ENCODE measurements around the gene RCSD1.

Gene RCSD1

DNA sequence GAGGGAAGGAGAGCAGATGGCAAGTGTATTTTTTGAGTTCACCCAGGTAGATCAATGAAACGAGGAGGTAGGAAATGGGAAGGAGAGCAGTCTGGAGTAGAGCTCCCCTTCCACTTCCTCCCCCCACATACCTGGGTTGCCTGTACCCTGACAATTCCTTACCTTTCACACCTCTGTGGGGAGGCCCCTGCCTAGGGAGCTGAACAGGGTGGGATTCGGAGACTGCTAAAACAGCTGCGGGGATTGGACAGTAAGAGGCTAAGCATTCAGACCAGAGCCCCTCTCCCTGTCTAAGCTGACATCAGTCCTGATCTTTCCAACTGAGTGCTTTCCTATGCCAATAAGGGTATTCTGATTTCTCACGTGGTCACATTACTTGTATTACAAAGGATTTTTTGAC, 14.5 kb downstream of the RCSD1 start:
- DNase-seq = no peak

DNA sequence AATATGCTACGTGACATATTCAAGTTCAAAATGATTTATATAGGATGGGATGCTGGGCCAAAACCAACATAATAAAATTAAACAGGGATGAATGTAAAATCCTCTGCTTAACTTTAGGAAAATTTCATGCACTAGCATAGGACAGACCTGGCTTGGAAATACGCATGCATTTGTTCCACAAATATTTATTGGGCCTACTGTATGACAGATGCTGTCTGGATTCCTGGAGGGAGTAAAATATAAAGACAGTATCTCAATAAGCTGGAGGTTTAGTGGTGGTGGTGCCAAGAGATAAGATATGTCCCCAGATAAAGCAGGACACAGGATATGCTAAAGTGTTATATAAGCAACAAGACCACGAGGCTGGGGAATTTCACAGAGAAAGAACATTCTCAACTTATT, 15.1 kb downstream of the RCSD1 start:
- DNase-seq = no peak

DNA sequence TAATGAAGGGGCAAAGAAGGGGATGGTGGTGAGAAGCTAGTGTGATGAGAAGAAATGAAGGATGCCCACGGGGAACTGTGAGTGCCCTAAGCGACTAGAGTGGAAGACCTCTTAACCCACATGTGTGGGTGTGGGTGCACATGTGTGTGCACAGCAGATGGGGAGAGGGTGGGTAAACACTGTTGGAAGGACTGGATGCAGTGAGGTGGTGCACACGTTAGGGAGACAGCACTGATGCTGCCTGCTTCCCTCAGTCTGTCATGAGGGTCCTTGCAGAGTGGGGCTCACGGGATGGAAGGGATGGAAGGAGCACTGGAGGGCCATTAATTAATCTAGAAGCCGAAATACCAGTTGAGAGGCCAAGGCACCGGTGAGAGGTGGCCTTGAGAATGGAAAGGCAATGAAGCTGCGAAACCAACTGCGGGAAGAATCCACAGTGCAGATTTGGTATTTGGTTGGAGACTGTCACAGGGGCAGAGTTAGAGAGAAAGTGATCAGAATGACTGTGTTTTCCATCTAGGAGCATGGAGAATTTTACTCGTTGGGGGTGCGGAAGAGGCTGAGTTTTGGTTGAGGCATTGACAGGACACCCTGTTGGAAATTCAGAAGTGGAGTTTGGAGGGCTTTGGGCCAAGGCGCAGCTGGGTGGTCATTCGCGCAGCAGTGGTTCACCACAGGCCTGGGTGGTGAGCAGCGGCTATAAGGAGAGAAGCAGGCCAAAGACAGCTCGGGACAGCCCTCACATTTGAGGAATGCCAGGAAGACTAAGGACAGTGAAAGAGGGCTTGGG, 15.8 kb downstream of the RCSD1 start:
- no peak for DNase-seq

DNA sequence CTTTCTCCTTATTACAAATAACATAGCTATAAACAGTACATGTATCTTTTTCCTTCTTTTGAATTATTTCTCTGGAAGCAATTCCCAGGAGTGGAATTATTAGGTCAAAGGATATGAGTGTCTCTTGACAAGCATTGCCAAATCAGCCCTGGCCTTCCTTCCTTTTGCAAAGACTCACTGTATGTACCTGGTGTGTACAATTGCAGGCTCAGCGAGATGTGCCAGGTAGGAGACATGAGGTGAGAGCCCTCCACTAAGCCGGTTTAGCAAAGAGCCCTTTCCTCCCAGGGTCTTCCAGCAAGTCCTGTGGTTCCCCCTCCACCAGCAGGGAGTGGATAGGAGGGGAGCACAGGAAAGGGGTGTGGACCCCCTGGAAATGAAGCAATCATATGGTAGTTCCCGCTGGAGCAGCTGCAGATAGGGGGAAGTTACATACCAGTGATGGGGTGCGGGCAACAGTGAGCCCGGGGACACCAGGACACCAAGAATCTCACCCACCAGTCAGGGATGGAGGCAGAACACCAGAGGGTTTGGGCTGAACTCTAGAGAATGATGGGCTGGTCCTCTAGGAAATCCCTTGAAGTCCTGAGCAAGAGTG, 18.3 kb downstream of the RCSD1 start:
- DNase-seq = no peak

DNA sequence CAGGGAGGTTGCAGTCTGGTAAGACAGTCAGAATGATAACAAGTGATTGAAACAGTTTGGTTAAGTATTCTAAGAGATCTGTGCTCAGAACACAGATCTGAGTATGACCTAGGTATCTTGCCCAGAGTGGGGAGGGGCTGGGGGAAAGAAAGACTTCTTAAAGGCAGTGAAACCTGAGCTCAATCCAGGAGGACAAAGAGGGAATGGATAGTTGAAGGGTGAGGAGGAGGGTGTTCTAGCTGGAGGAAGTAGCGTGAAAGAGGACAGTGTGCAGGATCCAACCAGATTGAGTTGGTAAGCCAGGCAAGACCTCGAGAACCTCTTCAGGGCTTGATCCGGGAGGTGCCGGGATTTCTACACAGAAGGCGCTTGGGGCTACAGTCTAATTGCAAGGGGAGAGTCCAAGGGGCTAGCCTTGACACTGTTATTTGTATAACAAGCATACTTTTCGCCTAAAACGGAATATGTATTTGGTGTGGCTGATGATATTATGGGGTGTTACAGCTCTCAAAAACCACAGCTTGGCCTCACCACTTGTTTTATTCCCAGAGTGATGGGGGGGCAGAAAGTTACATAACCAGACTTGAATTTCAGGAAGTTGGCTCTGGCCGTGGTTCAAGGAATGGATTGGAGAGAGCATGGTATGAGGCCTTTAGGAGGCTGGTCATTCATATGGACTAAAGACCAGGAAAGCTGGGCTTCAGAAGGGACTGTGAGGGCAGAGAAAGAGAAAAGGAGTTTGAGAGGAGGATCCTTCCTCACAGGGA, 19.1 kb downstream of the RCSD1 start:
- DNase-seq = no peak

DNA sequence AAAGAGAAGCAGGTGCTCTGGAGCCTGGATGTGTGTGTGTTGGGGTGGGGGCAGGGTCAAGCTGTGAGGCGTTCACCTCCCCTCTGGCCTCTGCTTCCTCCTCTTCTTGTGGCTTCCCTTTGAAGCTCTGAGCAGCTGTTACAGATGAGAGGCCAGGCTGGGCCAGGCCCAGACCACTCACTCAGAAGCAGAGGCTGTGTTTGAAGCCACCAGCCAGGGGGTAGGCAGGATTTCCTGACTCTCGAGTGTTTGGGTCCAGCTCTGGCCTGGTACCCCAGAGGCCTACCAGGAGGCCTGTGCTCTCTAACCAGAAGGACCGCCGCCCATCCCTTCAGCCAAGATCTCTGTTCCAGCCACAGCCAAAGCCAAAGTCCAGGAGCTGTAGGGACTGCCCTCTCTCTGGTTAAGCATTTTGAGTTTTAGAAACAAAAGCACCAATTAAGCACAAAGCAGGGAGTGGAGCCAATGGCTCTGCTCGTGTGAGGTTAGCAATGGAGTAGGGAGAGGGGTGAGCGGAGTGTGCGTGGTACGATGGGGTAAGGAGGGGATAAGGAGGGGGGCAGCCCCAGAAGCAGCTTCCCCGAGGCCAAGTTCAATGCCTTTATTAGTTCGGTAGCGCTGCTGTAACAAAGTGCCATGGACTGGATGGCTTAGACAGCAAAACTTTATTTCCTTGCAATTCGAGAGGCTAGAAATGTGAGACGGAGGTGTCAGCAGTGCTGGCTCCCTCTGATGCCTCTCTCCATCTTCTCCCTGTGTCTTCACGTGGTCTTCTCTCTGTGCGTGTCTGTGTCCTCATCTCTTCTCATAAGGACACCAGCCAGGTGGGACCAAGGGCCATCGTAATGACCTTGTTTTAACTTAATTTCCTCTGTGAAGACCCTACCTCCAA, 20.5 kb downstream of the RCSD1 start:
- DNase-seq = no peak

DNA sequence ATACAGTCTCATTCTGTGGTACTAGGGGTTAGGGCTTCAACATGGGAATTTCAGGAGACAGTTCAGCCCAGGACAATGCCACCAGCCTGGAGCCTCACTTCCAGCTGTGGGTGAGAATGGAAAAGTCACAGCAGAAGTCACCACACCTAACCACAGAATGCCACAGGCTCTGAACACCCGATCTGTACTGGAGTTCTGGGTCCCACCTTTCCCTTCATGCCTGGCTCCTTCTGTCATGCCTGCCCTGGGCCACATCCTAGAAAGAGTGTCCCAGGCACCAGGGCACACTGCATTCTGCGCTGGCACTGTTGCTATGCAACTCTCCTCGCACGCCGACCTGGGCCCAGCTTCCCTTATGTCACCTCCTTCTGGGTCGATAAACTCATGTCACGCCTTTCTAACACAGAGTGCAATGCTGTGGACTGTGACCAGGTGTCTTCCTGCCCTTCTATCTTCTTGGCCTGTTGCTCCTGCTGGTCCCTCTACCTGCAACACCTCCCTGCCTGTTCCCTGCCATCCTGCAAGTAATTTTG, 21.2 kb downstream of the RCSD1 start:
- no peak for DNase-seq

DNA sequence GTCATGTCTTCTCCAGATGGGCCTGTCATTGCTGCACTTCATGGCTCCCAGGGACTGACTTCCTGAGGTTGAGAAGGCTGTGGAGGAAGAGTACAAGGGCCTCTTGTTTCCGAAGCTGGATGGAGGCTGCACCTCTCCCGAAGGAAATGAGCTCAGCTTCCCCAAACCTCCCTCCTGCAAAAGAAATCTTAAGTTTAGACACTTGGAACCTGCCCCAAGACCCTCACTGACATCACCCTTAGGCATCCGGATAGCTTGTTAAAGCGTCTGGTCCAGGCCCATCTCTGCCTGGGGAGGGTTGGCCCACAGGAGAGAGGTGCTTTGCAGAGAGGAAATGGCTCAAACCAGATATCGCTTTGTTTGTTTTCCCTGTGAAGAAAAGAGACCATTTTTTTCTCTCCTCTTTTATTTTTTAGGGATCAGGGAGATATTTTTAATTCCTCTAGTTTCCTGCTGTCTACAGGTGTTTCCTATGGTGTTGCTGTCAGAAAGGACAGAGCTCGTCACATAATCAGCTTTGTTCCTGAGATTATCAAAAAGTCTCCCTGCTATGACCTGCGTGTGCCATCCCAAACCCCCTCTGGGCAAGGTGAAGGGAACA, 25.0 kb downstream of the RCSD1 start:
- no peak for DNase-seq

DNA sequence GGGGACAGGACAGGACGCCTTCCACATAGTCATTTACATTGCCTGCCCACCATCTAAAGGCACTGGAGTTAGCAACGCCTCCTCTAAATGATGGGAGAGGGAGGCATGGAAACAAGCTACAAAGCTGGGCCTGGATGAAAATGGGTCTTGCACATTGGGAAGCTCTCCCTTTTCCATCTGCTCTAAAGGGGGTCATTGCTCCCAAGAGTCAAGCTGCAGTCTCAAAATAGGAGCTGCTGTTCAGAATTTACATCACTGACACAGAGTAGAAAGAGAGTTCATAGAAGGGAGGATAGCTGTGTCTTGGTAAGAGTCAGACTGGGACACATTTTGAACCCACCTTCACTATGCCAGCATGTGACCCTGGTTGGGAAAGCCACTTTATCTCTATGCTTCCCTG, 26.6 kb downstream of the RCSD1 start:
- no peak for DNase-seq

DNA sequence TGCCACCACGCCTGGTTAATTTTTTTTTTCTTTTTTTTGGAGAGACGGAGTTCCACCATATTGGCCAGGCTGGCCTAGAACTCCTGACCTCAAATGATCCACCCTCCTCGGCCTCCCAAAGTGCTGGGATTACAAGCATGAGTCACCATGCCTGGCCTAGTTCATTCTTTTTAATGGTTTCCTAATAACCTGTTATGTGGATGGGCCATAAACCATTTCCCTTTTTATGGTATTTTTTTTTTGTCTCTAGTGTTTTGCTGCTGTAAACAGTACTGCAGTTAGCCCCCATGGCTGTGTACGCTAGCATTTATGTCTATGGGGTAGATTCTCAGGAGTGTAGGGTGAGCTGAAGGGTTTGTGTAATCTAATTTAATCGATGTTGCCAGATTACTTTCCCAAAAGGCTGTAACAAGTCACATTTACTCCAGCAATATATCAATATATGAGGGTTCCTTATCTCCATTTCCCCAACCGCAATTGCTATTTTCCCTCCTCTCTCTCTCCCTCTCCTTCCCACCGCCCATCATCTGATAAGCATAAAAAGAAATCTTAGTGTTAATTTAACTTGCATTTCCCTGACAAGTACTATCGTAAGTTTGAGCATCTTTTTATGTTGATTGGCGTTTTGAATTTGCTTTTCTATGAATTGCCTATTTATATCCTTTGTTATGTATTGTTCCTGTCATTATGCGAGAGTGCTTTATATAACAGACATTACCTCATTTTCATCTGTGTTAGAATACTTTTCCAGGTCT, 28.7 kb downstream of the RCSD1 start:
- DNase-seq = no peak

DNA sequence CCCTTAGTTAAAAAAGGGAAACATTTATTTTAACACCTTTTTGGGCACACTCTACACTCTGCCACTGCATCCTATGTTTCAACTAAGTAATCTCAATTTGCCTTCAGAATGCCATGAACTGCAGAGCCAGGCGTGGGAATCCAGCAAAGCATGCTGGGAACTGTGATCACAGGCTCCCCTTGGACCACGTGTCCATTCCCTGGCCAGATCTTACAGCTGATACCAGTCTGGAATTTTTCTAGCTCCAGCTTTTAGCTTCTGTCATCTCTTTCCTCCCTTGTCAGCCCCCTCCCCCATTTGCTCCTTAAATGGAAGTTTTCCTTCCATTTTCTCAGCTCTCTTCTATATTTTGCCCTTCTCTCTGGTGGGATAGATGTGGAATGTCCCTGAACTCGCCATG, 29.4 kb downstream of the RCSD1 start:
- DNase-seq = peak; percentile 49

DNA sequence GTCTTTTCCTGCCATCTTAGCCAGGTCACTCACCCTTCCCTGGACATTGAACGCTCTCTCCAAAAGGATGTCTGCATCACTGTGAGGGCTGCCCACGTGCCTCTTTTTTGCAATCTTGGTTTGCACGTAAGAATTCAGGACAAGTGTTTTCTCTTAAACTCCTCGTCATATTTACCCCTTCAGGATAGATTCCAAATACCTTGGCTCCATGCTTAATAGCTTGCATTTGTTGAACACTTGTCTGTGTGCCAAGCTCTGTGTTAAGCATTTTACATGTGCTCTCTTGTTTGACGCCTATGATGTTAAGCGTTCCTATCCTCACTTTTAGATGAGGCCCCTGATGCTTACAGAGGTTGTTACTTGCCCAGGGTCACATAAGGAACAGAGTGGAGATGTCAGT, 29.8 kb downstream of the RCSD1 start:
- DNase-seq = no peak

DNA sequence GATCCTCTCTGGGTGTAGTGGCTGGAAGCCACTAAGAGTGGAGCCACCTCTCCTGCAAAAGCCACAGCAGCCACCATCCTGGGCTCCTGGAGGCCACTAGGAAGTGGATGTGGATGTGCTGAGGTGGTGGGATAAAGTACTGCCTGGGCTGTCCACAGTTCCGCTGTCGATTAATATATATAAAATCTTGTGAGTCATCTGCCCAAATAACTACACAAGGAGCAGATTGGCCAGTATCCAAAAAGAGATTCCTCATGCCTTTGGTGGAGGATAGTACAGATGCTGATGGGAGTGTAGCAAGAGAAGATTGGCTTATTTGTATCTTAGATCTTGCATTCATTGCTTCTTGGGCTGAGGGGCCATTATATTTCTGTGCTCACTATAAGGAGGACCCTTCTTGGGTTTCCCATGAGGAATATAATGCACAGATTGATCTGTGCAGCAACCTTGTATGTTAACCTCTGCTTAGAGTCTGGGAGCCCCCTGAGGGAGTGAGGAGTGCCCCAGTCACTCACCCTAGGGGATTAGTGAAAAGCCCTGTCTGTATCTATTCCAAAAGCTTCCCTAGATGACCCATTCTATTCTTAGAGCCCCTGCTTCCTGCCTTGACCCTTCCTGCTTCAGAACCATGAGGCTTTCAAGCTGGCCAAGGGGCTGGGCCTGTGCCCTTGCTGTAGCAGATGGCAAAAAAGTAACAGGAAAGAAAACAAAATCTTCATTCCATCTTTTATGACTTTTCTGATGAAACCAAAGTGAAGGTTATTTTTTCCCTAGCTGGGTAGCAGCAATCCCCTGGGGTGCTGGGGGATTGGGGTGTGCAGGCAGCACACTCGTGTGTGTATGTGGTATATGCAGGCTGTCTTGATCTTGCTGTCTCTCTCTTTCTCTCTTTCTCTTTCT, 31.7 kb downstream of the RCSD1 start:
- DNase-seq = peak; percentile 97

DNA sequence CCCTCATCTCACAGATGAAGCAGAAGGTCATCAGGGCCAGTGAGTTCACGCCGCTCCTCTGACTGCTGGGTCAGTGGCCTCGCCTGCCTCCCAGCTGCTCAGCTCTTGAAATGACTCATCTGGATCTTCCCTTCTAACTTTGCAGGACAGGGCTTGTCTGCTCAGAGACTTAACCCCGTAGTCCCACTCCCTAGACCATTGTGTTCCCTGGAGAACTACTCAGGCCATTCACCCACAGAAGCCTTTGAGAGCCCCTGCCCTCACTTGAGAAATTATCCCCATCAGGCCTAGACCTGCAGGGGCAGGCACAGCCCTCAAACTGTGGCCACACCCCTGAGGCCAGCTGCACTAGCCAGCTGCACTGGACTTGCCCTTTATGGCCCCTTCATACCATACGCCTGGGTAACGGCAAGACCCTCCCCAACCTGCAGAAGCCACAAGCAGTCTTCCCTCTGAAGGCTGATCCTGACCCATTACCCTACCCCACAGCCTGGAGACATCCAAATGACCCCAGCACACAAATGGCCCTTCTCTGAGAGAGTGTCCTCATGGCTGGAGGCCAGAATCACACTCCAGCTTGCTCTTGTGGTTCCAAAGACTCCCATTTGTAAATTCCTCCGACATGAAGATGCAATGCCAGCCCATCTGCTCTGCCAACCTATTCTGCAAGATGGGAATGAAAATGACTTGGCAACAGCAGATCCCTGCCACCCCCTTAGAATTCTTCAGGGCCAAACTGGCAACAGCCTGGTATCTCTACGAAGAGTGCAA, 33.2 kb downstream of the RCSD1 start:
- DNase-seq = peak; percentile 32

DNA sequence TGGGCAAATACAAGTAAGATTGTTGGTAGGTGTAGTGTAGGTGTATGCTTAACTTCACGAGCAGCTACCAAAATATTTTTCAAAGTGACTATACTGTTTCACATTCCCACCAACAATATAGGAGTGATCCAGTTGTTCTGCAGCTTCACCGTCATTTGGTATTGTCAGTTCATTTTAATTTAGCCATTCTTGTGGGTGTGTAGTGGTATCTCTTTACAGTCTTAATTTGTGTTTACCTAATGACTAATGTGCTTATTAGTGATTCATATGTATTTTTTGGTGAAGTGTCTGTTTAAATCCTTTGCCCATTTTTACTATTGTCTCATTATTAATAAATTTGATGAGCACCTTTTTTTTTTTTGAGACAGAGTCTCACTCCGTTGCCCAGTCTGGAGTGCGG, 35.4 kb downstream of the RCSD1 start:
- no peak for DNase-seq

DNA sequence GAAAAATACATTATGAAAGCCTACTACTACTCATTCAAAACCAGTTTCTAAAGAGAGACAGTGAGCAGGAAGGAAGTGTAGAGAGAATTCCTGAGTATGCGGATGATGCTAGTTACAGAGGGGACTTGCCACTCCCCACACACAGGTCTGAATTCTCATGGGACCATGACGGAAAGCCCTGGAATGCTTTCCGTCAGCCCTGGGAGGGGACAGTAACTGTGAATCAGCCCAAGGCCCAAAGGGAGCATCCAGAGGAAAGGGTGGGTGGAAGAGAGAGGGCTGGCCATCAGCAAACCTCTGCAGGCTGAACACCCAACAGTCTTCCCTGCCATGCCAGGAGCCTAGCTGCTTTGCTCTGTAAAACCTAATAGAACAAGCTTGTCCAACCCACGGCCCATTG, 36.4 kb downstream of the RCSD1 start:
- peak; percentile 86 for DNase-seq

DNA sequence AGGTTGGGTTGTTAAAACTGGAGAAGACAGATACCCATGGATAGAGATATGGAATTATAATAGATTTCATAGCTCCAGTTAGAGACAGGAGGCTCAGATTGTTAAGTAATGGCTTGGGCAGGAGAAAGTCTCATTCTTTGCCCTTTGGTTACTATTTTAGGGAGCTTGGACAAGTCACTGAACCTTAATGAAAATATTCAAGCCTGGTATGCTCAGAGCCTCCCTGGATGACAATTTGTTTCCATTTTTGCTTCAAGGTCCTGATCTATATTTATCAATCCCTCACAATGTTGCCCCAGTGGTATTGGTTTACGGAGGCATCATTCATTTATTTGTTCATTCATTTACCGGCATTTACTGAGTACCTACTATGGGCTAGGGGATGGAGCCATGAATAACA, 37.5 kb downstream of the RCSD1 start:
- DNase-seq = no peak

DNA sequence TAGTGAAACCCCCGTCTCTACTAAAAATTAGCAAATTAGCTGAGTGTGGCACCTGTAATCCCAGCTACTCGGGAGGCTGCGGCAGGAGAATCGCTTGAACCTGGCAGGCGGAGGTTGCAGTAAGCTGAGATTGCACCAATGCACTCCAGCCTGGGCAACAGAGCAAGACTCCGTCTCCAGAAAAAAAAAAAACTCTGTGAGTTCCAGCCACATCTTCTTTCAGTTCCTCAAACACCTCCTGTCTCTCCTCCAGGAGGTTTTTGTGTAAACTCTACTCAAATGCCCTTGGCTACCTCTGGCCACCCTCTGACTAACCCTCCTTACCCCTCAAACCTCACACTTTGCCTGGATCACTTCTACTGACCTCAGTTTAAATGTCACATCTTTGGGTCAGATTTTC, 38.1 kb downstream of the RCSD1 start:
- DNase-seq = no peak

Data from fibroblast of upper back skin (primary cell).